HG02970 (cell line): ENCODE results near the gene CTXN1.
"Not testable (repeated sequence)": the region's sequence is repeated elsewhere in the genome, so short reads cannot be mapped to it uniquely, and the experiment has no call there.

Experiments
- ATAC-seq: cut with Tn5 transposase; IDR thresholded peaks from one replicate; pipeline ENCODE4 v1.9.1; 2021; ENCODE audit warnings: mild to moderate bottlenecking, moderate library complexity, moderate number of reproducible peaks; ENCODE audit not compliant: unreplicated experiment, low FRiP score

The CTXN1 gene

DNA sequence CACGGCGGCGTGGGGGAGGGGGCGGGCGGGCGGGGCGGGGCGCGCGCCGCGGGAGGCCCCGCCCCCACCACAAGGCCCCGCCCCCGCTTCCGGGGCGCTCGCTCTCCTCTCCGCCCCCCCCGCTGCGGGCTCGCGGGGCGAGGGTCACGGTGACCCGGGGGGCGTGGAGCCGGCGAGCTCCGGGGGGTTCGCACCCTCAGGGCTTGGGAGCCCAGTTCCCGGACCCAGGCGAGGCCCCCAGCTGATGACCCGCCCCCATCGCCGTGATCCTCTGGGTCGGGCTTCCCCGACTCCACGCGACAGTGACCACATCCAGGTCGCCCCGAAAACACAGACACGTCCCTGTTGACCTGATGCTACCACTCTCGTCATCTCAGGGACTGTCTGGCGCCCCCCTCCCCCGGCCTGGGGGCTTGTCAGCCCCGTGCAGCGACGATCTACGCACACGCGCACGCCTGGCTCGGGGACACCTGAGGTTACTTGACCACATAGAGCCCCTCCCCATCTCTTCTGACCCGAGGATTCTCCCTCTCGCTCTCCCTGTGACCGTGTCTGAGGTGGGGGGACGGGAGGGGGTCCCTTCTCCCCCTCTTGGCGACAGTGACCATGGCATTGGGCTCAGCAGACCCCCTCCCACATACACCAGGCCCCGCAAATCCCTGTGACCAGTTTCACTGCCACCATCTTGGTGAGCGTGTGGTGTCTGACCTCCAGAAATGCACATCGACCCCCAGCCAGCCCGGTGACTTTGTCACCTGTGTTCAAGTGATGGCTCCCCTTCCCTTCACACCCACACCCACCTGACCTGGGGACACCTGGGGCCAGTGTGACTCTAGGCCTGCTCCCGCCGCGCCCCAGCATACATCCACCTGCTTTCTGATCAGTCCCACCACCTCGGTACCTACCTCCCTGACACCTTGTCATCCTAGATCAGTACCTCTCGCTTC lies 21.6 kb downstream of the CTXN1 start:
- no peak for ATAC-seq

DNA sequence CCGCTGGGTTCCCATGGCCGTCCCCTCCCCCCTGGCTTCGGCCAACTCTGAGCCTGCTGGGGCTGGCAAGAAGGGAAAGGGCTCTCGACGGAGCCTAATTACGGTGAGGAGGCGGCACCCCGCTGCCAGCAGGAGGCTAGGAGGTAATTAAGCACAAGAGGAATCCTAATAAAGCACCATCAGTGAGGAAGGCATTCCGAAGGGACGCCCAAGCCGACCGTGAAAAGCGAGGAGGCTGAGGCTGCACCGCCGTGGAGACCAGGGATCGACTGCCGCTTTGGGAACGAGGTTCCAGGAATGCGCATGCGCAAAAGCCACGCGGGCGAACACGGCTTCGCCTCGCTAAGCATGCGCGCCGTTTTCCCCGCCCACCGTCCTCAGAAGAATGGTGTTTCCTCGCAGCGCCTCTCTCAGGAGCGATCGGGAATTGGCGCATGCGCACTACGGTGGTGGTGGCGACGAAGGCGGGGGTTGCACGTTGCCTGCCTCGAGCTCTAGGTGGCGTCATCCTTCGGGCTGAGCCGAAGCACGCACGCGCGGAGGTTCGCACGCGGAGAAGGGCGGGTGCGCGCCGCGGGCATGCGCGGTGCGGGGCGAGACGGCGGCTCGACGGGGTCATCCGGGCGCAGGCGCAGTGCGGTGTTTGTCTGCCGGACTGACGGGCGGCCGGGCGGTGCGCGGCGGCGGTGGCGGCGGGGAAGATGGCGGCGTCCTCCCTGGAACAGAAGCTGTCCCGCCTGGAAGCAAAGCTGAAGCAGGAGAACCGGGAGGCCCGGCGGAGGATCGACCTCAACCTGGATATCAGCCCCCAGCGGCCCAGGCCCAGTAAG lies 22.5 kb downstream of the CTXN1 start, which contains the start of gene MAP2K7:
Gene MAP2K7 (plus strand): TSS at position 634 of the 830 bp plus-strand sequence. CDS start 68 bp downstream, at position 702.
- ATAC-seq, result peak; percentile 92

GRCh38 chr19:7902796-7903243 lies 23.1 kb downstream of the CTXN1 start:
- ATAC-seq, result no peak

DNA sequence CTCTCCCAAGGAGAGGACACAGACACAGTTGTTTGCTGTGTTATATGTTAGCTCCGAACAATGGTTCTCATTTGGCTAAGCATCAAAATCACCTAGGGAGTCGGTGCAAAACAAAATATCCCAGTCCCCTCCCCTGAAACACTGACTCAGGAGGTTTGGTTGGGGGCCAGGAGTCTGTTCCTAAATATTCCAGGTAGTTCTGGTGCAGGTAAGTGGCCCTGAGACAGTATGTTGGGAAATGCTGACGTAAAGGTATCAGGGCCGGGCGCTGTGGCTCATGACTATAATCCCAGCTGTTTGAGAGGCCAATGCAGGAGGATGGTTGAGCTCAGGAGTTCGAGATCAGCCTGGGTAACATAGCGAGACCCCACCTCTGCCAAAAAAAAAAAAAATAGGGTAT lies 24.6 kb downstream of the CTXN1 start:
- ATAC-seq, result no peak

- ATAC-seq, result no peak
These were observed 25.0 kb downstream of the CTXN1 start for GRCh38 chr19:7900931-7901330.

GRCh38 chr19:7900401-7900870 lies 25.5 kb downstream of the CTXN1 start:
- no peak for ATAC-seq

DNA sequence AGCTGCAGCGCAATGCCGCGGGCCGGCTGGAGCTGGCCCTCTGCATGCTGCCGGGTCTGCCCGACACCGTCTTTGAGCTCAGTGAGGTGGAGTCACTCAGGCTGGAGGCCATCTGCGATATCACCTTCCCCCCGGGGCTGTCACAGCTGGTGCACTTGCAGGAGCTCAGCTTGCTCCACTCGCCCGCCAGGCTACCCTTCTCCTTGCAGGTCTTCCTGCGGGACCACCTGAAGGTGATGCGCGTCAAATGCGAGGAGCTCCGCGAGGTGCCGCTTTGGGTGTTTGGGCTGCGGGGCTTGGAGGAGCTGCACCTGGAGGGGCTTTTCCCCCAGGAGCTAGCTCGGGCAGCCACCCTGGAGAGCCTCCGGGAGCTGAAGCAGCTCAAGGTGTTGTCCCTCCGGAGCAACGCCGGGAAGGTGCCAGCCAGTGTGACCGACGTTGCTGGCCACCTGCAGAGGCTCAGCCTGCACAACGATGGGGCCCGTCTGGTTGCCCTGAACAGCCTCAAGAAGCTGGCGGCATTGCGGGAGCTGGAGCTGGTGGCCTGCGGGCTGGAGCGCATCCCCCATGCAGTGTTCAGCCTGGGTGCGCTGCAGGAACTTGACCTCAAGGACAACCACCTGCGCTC lies 26.1 kb downstream of the CTXN1 start:
- no peak for ATAC-seq

DNA sequence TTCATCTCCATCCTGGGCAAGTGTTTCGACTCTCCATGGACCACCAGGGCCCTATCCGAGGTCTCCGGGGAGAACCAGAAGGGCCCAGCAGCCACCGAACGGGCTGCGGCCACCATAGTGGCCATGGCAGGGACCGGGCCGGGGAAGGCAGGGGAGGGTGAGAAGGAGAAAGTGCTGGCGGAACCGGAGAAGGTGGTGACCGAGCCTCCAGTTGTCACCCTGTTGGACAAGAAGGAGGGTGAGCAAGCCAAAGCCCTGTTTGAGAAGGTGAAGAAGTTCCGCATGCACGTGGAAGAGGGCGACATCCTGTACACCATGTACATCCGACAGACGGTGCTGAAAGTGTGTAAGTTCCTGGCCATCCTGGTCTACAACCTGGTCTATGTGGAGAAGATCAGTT lies 27.0 kb downstream of the CTXN1 start:
- ATAC-seq, result no peak

DNA sequence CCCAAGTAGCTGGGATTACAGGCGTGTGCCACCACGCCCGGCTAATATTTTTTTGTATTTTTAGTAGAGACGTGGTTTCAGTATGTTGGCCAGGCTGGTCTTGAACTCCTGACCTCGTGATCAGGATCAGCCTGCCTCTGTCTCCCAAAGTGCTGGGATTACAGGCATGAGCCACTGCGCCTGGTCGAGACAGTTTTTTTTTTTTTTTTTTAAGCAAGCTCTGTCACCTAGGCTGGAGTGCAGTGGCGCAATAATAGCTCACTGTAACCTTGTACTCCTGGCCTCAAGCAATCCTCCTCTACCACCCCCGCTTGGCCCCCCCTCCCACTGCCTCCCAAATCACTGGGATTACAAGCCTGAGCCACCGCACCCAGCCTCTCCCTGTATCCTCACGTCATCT lies 28.6 kb downstream of the CTXN1 start:
- ATAC-seq, result no peak

GRCh38 chr19:7895565-7895964 lies 30.4 kb downstream of the CTXN1 start:
- ATAC-seq, result no peak

GRCh38 chr19:7894612-7895309 lies 31.2 kb downstream of the CTXN1 start:
- ATAC-seq, result no peak

GRCh38 chr19:7893362-7894101 lies 32.4 kb downstream of the CTXN1 start:
- ATAC-seq, result not testable (repeated sequence)

GRCh38 chr19:7888826-7889217 lies 37.1 kb downstream of the CTXN1 start:
- ATAC-seq, result no peak

DNA sequence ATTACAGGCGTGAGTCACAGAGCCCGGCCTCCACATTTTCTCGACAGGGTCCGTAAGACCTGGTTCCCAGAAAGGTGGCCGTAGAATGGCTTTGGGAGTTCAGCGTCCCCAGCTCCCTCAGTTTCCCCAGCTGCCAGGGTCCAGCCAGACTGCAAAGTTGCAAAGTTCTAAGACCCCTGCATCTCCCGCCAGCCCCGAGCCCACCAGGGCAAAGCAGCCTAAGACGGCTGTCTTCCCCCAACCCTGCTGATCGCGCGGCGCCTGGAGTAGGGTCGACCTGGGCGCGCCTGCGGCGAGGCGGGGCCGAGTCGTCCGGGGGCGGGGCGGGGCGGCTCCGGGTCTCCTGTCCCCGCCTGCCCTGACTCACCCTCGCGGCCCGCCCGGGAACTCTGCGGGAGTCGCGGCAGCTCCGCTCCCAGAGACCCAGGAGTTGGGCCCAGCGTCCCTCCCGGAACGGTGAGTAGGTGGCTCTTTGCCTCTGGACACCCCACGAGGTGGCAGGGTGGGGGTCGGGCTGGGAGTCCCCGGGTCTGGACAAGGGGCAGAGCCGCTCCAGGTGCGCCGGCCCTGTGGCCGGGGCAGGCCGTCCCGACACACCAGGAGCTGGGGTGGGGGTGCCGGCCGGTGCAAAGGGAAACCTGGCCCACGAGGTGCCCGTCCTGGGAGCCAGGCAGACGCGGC lies 37.6 kb downstream of the CTXN1 start, which contains the start of gene LRRC8E:
Gene LRRC8E (plus strand): TSS at position 366 of the 681 bp plus-strand sequence. CDS start 7,094 bp downstream, outside the sequence.
- ATAC-seq, result no peak

- no peak for ATAC-seq
These were observed 38.4 kb downstream of the CTXN1 start for GRCh38 chr19:7887408-7888144.

- ATAC-seq, result no peak
These were observed 40.1 kb downstream of the CTXN1 start for GRCh38 chr19:7885818-7886217.

DNA sequence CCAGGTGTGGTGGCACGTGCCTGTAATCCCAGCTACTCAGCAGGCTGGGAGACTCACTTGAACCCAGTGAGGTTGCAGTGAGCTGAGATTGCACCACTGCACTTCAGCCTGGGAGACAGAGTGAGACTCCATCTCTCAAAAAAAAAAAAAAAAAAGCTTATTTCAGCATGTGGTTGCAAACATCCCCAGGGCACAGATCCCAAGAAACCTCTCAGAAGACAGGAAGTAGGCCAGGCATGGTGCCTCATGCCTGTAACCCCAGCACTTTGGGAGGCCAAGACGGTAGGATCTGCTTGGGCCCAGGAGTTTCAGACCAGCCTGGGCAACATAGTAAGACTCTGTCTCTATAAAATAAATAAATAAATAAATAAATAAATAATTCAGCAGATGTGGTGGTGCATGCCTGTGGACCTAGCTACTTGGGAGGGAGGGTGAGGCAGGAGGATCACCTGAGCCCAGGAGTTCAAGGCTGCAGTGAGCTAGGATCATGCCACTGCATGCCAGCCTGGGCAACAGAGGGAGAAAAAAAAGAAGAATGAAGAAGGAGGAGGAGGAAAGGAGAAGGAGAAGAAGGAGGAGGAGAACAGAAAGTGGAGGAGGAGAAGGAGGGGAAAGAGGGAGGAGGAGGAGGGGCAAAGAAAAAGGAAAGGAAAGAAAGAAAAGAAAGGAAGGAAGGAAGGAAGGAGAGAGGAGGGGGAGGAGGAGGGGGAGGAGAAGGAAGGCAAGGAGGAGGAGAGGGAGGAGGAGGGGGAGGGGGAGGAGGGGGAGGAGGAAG lies 42.0 kb downstream of the CTXN1 start:
- ATAC-seq, result no peak
